ENCODE measurements around the gene PCDH15. TPM values are rescaled to one million over a fixed set of nuclear protein-coding genes. Genes with fewer than 3 reads are reported as not detected.

Gene PCDH15
- total RNA-seq, 1 donor from 2014 or later, result not detected

GRCh38 chr10:54137396-54137795 is 663.6 kb downstream of the PCDH15 start:
- peaks cover 19% of the 10 kb centered on the region for H3K9me3 Mint-ChIP-seq (ENCODE audit: low read depth)
- no peaks in the 10 kb centered on the region for H3K4me1 Mint-ChIP-seq (ENCODE audit: low read depth)
- no peak for DNase-seq (ENCODE audit: low spot score)
- TF ChIP-seq CTCF (IDR thresholded peaks at IDR 0.05), result no peak
- no peaks in the 10 kb centered on the region for H3K27me3 Mint-ChIP-seq (ENCODE audit: low read depth)
- no peaks in the 10 kb centered on the region for H3K36me3 Mint-ChIP-seq (ENCODE audit: low read depth)
- no peak overlapping the region for H3K27ac Mint-ChIP-seq (ENCODE audit: unreplicated experiment)
- H3K4me3 Mint-ChIP-seq (ENCODE audit: unreplicated experiment), result no peak overlapping the region

- Mint-ChIP-seq H3K4me3 (ENCODE audit: unreplicated experiment) (no peak overlapping the region), H3K27ac (ENCODE audit: unreplicated experiment) (no peak overlapping the region), H3K9me3 (ENCODE audit: low read depth) (peaks cover 10% of the 10 kb centered on the region), H3K4me1 (ENCODE audit: low read depth) (no peaks in the 10 kb centered on the region), H3K27me3 (ENCODE audit: low read depth) (no peaks in the 10 kb centered on the region), H3K36me3 (ENCODE audit: low read depth) (no peaks in the 10 kb centered on the region)
- no peak for DNase-seq (ENCODE audit: low spot score)
- peak; percentile 78 for TF ChIP-seq CTCF (IDR thresholded peaks at IDR 0.05)
Measured at GRCh38 chr10:54133203-54133602, 667.8 kb downstream of the PCDH15 start.

- Mint-ChIP-seq H3K27ac (ENCODE audit: unreplicated experiment) (no peak overlapping the region), H3K4me3 (ENCODE audit: unreplicated experiment) (no peak overlapping the region), H3K9me3 (ENCODE audit: low read depth) (peaks cover 5% of the 10 kb centered on the region), H3K4me1 (ENCODE audit: low read depth) (no peaks in the 10 kb centered on the region), H3K27me3 (ENCODE audit: low read depth) (no peaks in the 10 kb centered on the region), H3K36me3 (ENCODE audit: low read depth) (no peaks in the 10 kb centered on the region)
- TF ChIP-seq CTCF (IDR thresholded peaks at IDR 0.05), result no peak
- DNase-seq (ENCODE audit: low spot score), result no peak
Measured at GRCh38 chr10:54131833-54132232, 669.2 kb downstream of the PCDH15 start.

- Mint-ChIP-seq H3K27me3 (ENCODE audit: low read depth) (no peaks in the 10 kb centered on the region), H3K9me3 (ENCODE audit: low read depth) (no peaks in the 10 kb centered on the region), H3K4me1 (ENCODE audit: low read depth) (peaks cover 1% of the 10 kb centered on the region), H3K36me3 (ENCODE audit: low read depth) (no peaks in the 10 kb centered on the region), H3K4me3 (ENCODE audit: unreplicated experiment) (no peak overlapping the region), H3K27ac (ENCODE audit: unreplicated experiment) (no peak overlapping the region)
- no peak for TF ChIP-seq CTCF (IDR thresholded peaks at IDR 0.05)
- DNase-seq (ENCODE audit: low spot score), result no peak
Measured at GRCh38 chr10:54130394-54130793, 670.6 kb downstream of the PCDH15 start.

- no peak overlapping the region for H3K27ac Mint-ChIP-seq (ENCODE audit: unreplicated experiment)
- DNase-seq (ENCODE audit: low spot score), result no peak
- no peaks in the 10 kb centered on the region for H3K27me3 Mint-ChIP-seq (ENCODE audit: low read depth)
- H3K36me3 Mint-ChIP-seq (ENCODE audit: low read depth), result no peaks in the 10 kb centered on the region
- no peak overlapping the region for H3K4me3 Mint-ChIP-seq (ENCODE audit: unreplicated experiment)
- H3K4me1 Mint-ChIP-seq (ENCODE audit: low read depth), result peaks cover 19% of the 10 kb centered on the region
- no peak for TF ChIP-seq CTCF (IDR thresholded peaks at IDR 0.05)
- peaks cover 8% of the 10 kb centered on the region for H3K9me3 Mint-ChIP-seq (ENCODE audit: low read depth)
Measured at GRCh38 chr10:54125098-54125747, 675.8 kb downstream of the PCDH15 start.
